K562 (cell line): ENCODE measurements around the gene SURF4. TPM values are rescaled to one million over a fixed set of nuclear protein-coding genes. Genes with fewer than 3 reads are reported as not detected.

Experiments
- ATF7 ChIP-seq: fragments of 450-650 bp; IDR thresholded peaks from 2 replicates; pipeline ENCODE4 v1.7.1; 2014; ENCODE audit warnings: mild to moderate bottlenecking, moderate library complexity
- EWSR1 ChIP-seq: fragments of 450-650 bp; IDR thresholded peaks from 2 replicates; pipeline ENCODE4 v1.6.1; 2018; ENCODE audit warnings: borderline replicate concordance, mild to moderate bottlenecking, low read depth, moderate library complexity; ENCODE audit not compliant: partially characterized antibody
- FOS ChIP-seq: IDR thresholded peaks from 3 replicates; pipeline ENCODE4 v1.6.1; 2011; ENCODE audit not compliant: insufficient read length; ENCODE audit errors: extremely low read depth
- GATAD2B ChIP-seq: fragments of 450-650 bp; IDR thresholded peaks from 2 replicates; pipeline ENCODE4 v1.6.1; 2017; ENCODE audit warnings: mild to moderate bottlenecking, borderline replicate concordance
- KAT7 ChIP-seq: sonication (generic); formaldehyde crosslinking; IDR thresholded peaks from 2 replicates; pipeline ENCODE4 v1.8.0; 2022; ENCODE audit warnings: missing genetic modification reagents, mild to moderate bottlenecking, borderline replicate concordance
- LARP7 ChIP-seq: fragments of 450-650 bp; IDR thresholded peaks from 2 replicates; pipeline ENCODE4 v1.6.1; 2016
- MCM2 ChIP-seq: fragments of 450-650 bp; IDR thresholded peaks from 2 replicates; pipeline ENCODE4 v1.6.1; 2017; ENCODE audit warnings: low read depth, mild to moderate bottlenecking
- MEF2D ChIP-seq: conservative IDR thresholded peaks from 2 replicates; pipeline ENCODE4 v1.6.1; 2016; ENCODE audit warnings: low read depth, missing genetic modification characterization, missing compliant biosample characterization
- NFRKB ChIP-seq: fragments of 450-650 bp; IDR thresholded peaks from 2 replicates; pipeline ENCODE4 v1.6.1; 2016; ENCODE audit warnings: low read depth
- PHF21A ChIP-seq: fragments of 450-650 bp; IDR thresholded peaks from 2 replicates; pipeline ENCODE4 v1.6.1; 2017; ENCODE audit warnings: low read depth, borderline replicate concordance
- PML ChIP-seq: IDR thresholded peaks from 2 replicates; pipeline ENCODE4 v1.6.1; 2012; ENCODE audit warnings: low read length, inconsistent platforms
- SIN3B ChIP-seq: fragments of 450-650 bp; IDR thresholded peaks from 2 replicates; pipeline ENCODE4 v1.6.1; 2017; ENCODE audit warnings: low read depth, mild to moderate bottlenecking, moderate library complexity
- SREBF2 ChIP-seq: sonication (generic); formaldehyde crosslinking; IDR thresholded peaks from 2 replicates; pipeline ENCODE4 v1.4.0; 2020; ENCODE audit warnings: mild to moderate bottlenecking, missing genetic modification reagents
- TAF9B ChIP-seq: fragments of 450-650 bp; IDR thresholded peaks from 2 replicates; pipeline ENCODE4 v1.6.1; 2018; ENCODE audit warnings: mild to moderate bottlenecking; ENCODE audit not compliant: partially characterized antibody
- TCF15 ChIP-seq: fragments of 250-450 bp; sonication (Bioruptor Pico); IDR thresholded peaks from 2 replicates; pipeline ENCODE4 v1.8.0; 2022; ENCODE audit warnings: moderate library complexity, mild to moderate bottlenecking, inconsistent platforms
- TGIF2 ChIP-seq: sonication (generic); formaldehyde crosslinking; IDR thresholded peaks from 2 replicates; pipeline ENCODE4 v1.8.1; 2022; ENCODE audit warnings: mild to moderate bottlenecking, missing genetic modification reagents, moderate library complexity
- THAP12 ChIP-seq: fragments of 250-450 bp; sonication (Bioruptor Pico); IDR thresholded peaks from 2 replicates; pipeline ENCODE4 v1.9.0; 2021; ENCODE audit warnings: mild to moderate bottlenecking, inconsistent platforms
- ZC3H4 ChIP-seq: sonication (generic); formaldehyde crosslinking; IDR thresholded peaks from 2 replicates; pipeline ENCODE4 v1.9.0; 2021; ENCODE audit warnings: missing genetic modification reagents, borderline replicate concordance
- ZFPM2 ChIP-seq: fragments of 250-450 bp; sonication (Bioruptor Pico); IDR thresholded peaks from 2 replicates; pipeline ENCODE4 v1.5.1; 2022; ENCODE audit warnings: mild to moderate bottlenecking
- ZKSCAN3 ChIP-seq: fragments of 250-450 bp; sonication (Bioruptor Pico); IDR thresholded peaks from 2 replicates; pipeline ENCODE4 v1.4.0; 2020
- ZNF584 ChIP-seq: fragments of 200-800 bp; sonication (Bioruptor generic); IDR thresholded peaks from 2 replicates; pipeline ENCODE4 v1.6.1; 2016; ENCODE audit warnings: low read depth, mild to moderate bottlenecking, missing genetic modification characterization, missing compliant biosample characterization
- ZNF644 ChIP-seq: fragments of 200-800 bp; sonication (Bioruptor generic); IDR thresholded peaks from 2 replicates; pipeline ENCODE4 v1.6.1; 2016; ENCODE audit warnings: low read depth, missing genetic modification characterization, missing compliant biosample characterization
- ZNF740 ChIP-seq, 3 experiments: fragments of 200-800 bp in 1 of 3; sonication (Bioruptor generic) in 1 of 3; sonication (generic) in 1 of 3; formaldehyde crosslinking in 1 of 3; IDR thresholded peaks; 2 replicates each; pipeline versions ENCODE4 v1.6.1 to v1.8.0; 2016 to 2022; ENCODE audit warnings: mild to moderate bottlenecking in 2 of 3, missing compliant biosample characterization in 2 of 3, missing genetic modification characterization in 2 of 3, missing genetic modification reagents in 1 of 3
- ZNF764 ChIP-seq: fragments of 250-450 bp; sonication (Bioruptor Pico); IDR thresholded peaks from 2 replicates; pipeline ENCODE4 v1.4.0; 2020; ENCODE audit warnings: low read depth, mild to moderate bottlenecking, moderate library complexity
- ZNF778 ChIP-seq: fragments of 450-650 bp; formaldehyde crosslinking; IDR thresholded peaks from 2 replicates; pipeline ENCODE4 v1.4.0; 2020; ENCODE audit warnings: mild to moderate bottlenecking, moderate library complexity
- ZNF780A ChIP-seq: fragments of 250-450 bp; sonication (Bioruptor Pico); IDR thresholded peaks from 2 replicates; pipeline ENCODE4 v1.5.0; 2021; ENCODE audit warnings: mild to moderate bottlenecking
- ZNF830 ChIP-seq: fragments of 250-450 bp; sonication (Bioruptor Pico); IDR thresholded peaks from 2 replicates; pipeline ENCODE4 v1.5.0; 2021; ENCODE audit warnings: mild to moderate bottlenecking
- polyA plus RNA-seq, 8 experiments: library from polyadenylated mRNA; depleted of rRNA in 4 of 8; stranded (reverse) in 5 of 8; unstranded in 3 of 8; fragments of >200 nt; fragmentation: Nextera tagmentation in 2 of 8; fragmentation: Illumina TruSeq in 1 of 8; extraction: Ambion mirVana in 2 of 8; extraction: Trizol in 1 of 8; gene quantifications; 2 replicates each; pipeline versions ENCODE4 v1.2.1 to v1.2.3, GENCODE V29; 2011 to 2014; ENCODE audit warnings: inconsistent platforms in 1 of 8, missing spikeins in 1 of 8
- total RNA-seq, 7 experiments: library from RNA; depleted of rRNA in 6 of 7; stranded (reverse); fragments of >200 nt in 6 of 7; fragmentation: Illumina TruSeq in 2 of 7; extraction: Trizol in 2 of 7; gene quantifications; 2 replicates each; pipeline versions ENCODE4 v1.2.1 to v1.2.3, GENCODE V29; 2011 to 2021; ENCODE audit warnings: low replicate concordance in 1 of 7

The SURF4 gene
- total and polyA plus RNA-seq, 9 of the 15 experiments (the other 6 are each of a cell fraction or from before 2014, with no cell fraction given): 8.4 to 176 (median 130) TPM

GRCh38 chr9:133375724-133376654 is at the start of gene SURF4, which contains the start of gene STKLD1 (continued):
- peak; percentile 68 for TF ChIP-seq ZNF740 (CRISPR knock-in tag; IDR thresholded peaks at IDR 0.05)
- no peak for TF ChIP-seq ZNF740 (tag; IDR thresholded peaks at IDR 0.05)
- TF ChIP-seq LARP7: no peak
- no peak for TF ChIP-seq ZNF764 (CRISPR knock-in tag)
- TF ChIP-seq PML: 0 out of 2 replicates have a peak, but pooled peaks have one; percentile 26
- no peak for TF ChIP-seq ZNF644 (tag)
- TF ChIP-seq ZNF830: no peak
- TF ChIP-seq ATF7: no peak; the same call in 1 of the 2 replicates
- no peak for TF ChIP-seq MCM2
- TF ChIP-seq TGIF2 (CRISPR knock-in tag): peak; percentile 91; the same call in 1 of the 2 replicates
- TF ChIP-seq FOS: no peak
- no peak for TF ChIP-seq EWSR1
- TF ChIP-seq SREBF2 (CRISPR knock-in tag): no peak
- TF ChIP-seq ZKSCAN3 (CRISPR knock-in tag): no peak
- TF ChIP-seq THAP12 (CRISPR knock-in tag): peak; percentile 93
- TF ChIP-seq ZNF780A: no peak
- TF ChIP-seq NFRKB: no peak
- no peak for TF ChIP-seq TAF9B
- no peak for TF ChIP-seq ZNF584 (CRISPR knock-in tag)
- TF ChIP-seq GATAD2B: peak; percentile 76
- no peak for TF ChIP-seq ZFPM2 (CRISPR knock-in tag)
- peak; percentile 68 for TF ChIP-seq SIN3B
- TF ChIP-seq ZC3H4 (CRISPR knock-in tag): no peak
- no peak for TF ChIP-seq PHF21A
- TF ChIP-seq ZNF778: no peak
- no peak for TF ChIP-seq KAT7
- TF ChIP-seq TCF15: no peak
- no peak for TF ChIP-seq MEF2D (tag)
